NK-92 (cell line): ENCODE measurements around the gene ALDH1A3.

Experiments
- DNase-seq: peaks from one replicate; lab custom pipeline; 2025; ENCODE audit not compliant: unreplicated experiment; lab: John Stamatoyannopoulos, UW

Gene ALDH1A3

GRCh38 chr15:100880897-100881242 is 1.2 kb downstream of the ALDH1A3 start:
- no peak for DNase-seq

- no peak for DNase-seq
These were observed 2.1 kb downstream of the ALDH1A3 start for GRCh38 chr15:100881573-100882336.

GRCh38 chr15:100885116-100885515 is 5.5 kb downstream of the ALDH1A3 start:
- no peak for DNase-seq

- no peak for DNase-seq
These were observed 6.2 kb downstream of the ALDH1A3 start for GRCh38 chr15:100885811-100886210.

- no peak for DNase-seq
These were observed 7.7 kb downstream of the ALDH1A3 start for GRCh38 chr15:100887211-100887913.

GRCh38 chr15:100889385-100890050 is 9.9 kb downstream of the ALDH1A3 start:
- no peak for DNase-seq

- no peak for DNase-seq
These were observed 10.6 kb downstream of the ALDH1A3 start for GRCh38 chr15:100890051-100890720.

- no peak for DNase-seq
These were observed 11.2 kb downstream of the ALDH1A3 start for GRCh38 chr15:100890850-100891249.

- DNase-seq = no peak
These were observed 11.8 kb downstream of the ALDH1A3 start for GRCh38 chr15:100891307-100892012.

- no peak for DNase-seq
These were observed 12.4 kb downstream of the ALDH1A3 start for GRCh38 chr15:100892013-100892355.

GRCh38 chr15:100893261-100893963 is 13.8 kb downstream of the ALDH1A3 start:
- no peak for DNase-seq

GRCh38 chr15:100893964-100894295 is 14.3 kb downstream of the ALDH1A3 start:
- DNase-seq = no peak

- no peak for DNase-seq
These were observed 16.1 kb downstream of the ALDH1A3 start for GRCh38 chr15:100895721-100896120.

- DNase-seq = no peak
These were observed 17.9 kb downstream of the ALDH1A3 start for GRCh38 chr15:100897221-100898151.

GRCh38 chr15:100898152-100898490 is 18.5 kb downstream of the ALDH1A3 start:
- no peak for DNase-seq

- no peak for DNase-seq
These were observed 19.2 kb downstream of the ALDH1A3 start for GRCh38 chr15:100898661-100899462.

GRCh38 chr15:100899601-100900000 is 20.0 kb downstream of the ALDH1A3 start:
- no peak for DNase-seq

- DNase-seq = no peak
These were observed 20.6 kb downstream of the ALDH1A3 start for GRCh38 chr15:100900136-100900794.
